NCI-H82 treated with DMSO at 0.1 percent for 48 hours (cell line): ENCODE results near the gene ANXA2.
A peak's percentile ranks its signal among the peaks of the same experiment; 100 is the strongest.

Source experiments
- DNase-seq: peaks from one replicate; lab custom pipeline; 2025; ENCODE audit not compliant: unreplicated experiment; lab: John Stamatoyannopoulos, UW

Gene ANXA2

DNA sequence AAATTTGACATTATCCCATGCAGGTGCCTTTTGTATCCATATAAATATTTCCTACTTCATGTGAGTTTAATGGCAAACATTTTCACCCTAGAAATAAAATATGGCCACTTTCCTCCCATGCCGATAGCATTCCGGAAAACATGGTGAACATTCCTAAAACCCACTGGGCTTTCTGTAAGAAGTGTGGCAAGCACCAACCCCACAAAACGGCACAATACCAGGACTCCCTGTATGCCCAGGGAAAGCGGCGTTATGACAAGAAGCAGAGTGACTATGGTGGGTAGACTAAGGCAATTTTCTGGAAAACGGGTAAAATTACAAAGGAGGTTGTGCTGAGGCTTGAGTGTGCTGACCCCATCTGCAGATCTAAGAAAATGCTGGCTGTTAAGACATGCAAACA is 7.6 kb downstream of the ANXA2 start:
- DNase-seq: no peak

DNA sequence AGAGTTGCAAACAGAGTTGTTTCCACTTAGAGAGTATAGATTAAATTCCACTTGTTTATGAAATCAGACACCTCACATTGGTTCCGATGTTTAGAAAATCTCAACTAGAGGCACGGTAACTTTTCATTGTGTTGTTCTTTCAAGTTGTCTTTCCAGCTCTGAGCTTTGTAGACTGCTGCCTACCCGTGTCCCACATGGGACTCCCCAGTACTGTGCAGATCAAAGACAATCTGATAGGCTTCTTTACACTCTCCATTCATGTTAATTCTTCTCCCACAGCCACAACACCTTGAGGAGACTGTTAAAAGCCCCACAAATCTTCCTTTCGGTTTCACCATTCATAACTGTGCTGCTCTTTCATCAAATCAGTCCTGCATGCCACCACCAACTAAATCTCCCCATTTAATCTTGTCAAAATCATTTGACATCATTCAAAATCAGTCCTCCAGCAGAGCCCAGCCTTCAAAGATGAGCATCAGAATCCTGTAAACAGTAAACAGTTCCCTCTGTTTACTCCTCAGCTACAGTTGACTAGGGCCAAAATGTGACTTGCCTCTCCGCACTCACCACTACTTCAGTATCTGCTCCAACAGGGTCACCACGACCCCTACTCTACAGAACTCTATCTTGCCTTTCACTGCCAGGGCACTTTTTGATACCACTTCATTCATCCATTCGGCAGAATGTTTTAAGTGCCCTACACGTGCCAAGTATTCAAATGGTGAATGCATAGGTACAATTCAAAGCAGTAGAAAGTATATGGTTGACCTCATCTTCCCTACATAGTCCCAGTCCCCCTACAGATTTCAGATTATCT is 8.3 kb downstream of the ANXA2 start:
- DNase-seq: no peak

DNA sequence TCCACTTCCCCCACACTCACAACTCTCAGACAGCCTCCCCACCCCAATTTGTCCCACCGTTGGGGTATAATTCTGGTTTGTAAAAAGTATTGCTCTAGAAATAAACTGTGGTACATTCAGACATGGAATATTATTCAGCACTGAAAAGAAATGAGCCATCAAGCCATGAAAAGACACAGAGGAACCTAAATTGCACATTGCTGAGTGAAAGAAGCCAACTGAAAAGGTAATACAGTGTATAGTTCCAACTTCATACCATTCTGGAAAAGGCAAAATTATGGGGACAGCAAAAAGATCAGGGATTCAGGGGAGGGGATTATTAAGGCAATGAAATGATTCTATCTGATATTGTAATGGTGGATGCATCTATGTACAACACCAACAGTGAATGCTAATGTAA is 10.5 kb downstream of the ANXA2 start:
- no peak for DNase-seq

DNA sequence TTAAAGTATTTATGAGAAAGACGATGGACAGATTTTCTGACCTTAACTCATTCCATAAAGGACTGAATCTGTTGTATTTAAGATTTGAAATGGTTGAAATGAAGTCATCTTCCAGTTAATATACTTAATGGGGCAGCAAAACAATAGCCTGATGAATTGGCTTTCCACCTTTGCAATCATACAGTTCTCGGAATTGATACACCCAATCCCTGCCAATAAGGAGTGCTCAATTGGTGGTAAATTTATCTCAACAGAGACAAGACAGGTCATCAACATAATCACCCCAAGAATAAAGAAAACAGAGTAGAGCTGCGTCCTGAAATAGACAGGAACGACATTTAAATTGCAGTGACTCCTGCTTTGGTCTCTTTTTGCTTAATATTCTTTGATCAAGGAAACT is 11.2 kb downstream of the ANXA2 start:
- no peak for DNase-seq

DNA sequence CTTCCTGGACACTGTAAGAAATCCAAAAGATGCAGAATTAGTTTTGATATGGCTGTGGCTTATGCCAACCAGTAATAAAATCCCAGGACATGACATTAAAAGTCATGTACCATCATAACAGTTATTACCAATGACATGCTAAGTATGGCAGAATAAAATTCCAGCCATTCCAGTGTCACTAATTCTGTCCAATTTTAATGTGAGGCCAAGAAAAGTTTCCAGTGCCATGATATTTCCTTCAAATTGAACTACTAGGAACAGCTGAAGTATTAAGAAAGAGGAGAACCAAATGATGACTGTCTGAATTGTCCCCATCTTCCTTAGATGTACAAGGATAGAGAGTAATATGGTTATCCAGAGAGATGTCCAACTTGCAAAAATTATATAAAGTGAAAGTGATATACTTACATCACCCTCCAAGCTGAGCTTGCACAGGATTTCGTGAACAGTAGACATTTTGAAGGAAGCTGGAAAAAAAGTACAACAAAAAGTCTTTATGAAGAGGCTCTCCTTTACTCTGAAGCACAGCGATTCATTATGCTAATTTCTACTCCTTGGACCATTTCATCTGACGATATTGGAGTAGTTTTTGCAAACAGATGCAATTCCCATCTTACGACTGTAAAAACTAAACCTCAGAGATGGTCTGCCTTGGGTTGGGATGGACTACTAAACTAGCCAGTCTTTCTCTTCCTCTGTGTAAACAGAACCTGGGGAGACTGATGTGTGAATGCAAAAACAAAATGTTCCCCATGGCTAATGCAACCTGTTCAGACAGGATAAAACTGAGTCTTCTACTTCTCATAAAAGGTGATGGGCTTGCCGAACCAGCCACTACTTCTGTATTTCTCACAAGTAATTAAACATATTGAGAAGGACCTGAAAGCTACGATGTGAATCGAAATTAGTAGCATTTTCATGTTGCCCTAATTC is 11.9 kb downstream of the ANXA2 start:
- DNase-seq: no peak

DNA sequence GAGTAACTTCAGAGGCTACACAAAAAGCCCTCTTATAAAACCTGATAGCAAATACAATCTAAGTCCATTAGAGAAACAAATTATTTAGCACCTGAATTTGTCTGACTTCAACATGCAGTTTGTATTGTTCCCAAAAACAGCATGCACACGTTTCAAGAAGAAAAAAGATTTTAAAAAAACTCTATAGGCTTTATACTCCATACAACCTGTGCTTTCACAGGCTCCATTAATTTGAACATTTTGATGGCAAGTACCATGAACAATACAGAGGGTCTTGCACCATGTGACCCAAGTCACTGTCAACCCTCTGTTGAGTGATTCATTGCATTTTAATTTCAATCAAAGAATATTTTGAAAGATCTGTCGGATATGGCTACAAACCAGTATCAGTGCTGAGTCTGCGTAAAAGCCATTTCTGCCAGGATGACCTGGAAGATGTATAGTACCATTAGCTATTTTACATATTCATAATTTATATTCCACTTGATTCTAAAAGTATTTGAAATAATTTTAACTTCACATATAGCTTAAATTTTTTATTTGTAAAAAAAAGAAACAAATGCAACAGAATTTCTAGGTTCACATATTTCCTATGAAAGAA is 13.2 kb downstream of the ANXA2 start:
- DNase-seq: no peak

DNA sequence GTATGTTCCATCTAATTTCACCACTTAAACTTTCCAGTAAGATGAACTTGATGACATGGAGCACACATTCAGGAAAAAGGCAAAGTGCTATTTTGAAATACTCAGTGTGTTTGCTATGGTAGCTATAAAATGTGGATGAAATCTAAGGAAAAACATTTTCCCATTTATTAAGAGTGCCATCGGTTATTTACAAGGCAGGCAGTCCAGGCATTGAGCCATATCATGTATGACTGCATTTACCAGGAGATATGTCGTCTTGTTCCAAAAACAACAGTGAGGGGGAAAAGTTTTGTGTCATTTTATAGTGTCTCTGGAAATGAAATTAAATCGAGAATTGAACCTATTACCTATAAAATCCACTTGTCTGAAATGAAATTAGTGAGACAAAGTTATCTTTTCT is 13.7 kb downstream of the ANXA2 start:
- no peak for DNase-seq

DNA sequence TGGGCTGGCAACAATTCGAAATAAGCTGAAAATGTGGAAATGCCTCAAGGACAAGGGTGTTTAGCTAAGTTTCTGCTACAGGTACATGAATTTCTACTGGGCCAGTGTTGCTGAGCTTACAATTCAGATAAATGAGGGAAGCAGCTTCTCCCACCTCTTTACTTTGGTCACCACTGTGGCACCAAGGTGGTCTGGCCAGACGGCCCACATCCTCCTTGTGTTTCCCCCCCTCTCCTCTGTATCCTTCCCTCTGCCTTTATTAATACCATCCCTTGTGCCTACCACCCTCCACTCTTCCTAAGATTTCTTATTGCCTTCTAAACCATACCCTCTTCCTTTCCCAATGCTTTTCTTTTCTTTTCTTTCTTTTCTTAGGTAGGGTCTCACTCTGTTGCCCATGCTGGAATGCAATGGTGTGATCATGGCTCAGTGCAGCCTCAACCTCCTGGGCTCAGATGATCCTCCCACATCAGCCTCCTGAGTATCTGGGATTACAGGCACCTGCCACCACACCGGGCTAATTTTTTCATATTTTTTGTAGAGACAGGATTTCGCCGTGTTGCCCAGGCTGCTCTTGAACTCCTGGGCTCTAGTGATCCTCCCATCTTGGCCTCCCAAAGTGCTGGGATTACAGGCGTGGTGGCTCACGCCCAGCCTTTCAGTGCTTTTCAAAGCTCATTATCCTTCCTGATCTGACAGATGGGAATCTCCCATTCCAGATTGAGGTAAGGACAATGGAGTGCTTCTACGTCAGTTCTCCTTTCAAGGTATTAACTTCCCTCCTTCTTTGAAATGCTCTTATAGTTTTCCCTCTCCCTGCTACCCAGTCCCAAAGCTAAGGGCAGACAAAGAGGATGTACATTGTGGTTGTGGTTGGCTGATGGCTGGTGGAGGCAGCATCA is 14.8 kb downstream of the ANXA2 start:
- DNase-seq: peak; percentile 69

DNA sequence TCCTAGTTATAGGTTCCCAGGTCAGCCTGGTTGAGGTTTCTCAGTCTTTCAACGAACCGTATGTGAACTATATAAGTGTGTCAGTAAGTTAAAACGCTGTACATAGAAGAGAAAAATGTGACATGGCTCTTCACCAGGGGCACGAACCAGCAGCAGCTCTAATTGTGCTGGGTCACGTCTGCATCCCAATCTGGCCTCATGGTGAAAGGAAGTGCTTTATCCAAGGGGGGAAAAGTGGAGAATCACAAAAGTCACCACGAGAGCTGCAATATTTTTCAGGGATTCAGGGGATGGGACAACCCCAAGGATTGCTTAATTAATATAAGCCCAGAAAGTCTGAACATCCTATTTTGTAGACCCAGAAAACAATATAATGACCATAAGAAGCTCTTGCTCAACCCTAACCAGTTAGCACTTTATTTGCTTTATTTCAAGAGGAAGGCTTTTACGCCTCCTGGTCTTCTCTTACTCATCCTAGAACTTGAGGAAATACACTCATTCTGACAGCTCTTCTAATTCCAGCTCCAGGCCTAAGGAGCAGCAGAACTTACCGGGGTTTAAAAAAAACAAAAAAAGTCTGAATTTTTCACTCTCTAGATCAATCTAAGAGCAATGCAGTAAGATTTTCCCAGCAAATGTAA is 16.5 kb downstream of the ANXA2 start:
- no peak for DNase-seq

DNA sequence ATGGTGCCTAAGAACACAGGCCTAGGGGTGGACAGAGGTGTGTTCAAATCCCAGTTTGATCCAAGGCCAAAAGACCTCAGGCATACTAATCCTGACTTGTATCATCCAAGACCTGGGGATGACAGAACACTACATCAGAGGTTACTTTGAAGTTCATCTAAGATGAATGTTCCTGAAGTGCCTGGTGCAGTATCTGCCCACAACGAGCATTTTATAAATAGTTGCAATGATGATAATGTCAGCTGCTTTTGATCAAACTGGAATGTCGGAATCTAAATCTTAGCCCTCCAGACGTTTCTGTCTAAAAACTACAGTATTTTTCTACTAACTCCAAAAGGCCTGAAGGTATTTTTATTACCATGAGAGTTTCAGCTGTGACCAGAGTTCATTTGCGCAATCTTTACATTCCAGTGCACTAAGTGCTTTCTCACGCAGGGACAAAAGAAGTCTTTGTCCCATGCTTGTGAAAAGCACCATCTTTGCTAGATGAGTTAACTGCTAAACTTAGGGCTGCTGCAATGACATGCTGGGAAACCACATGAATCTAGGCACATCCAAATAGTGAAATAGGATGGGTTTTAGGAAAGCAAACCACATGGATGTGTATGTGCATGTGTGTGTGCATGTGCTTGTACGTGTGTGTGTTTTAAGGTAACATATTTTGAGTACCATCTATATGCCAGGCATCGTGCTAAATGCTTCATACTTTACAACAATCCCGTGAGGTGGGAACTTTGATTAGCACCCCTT is 18.1 kb downstream of the ANXA2 start:
- no peak for DNase-seq

DNA sequence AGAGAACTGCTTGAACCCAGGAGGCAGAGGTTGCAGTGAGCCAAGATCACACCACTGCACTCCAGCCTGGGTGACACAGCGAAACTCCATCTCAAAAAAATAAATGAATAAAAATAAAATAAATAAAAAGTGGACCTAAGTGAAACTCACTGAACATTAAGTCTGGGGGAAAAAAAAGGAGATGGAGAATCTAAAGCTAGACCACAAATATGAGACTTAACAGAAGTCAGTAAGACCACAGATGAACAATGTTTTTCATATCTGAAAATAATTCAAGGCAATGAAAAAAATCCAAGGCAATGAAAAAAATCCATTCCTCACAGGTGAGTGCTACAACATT is 18.6 kb downstream of the ANXA2 start:
- no peak for DNase-seq

DNA sequence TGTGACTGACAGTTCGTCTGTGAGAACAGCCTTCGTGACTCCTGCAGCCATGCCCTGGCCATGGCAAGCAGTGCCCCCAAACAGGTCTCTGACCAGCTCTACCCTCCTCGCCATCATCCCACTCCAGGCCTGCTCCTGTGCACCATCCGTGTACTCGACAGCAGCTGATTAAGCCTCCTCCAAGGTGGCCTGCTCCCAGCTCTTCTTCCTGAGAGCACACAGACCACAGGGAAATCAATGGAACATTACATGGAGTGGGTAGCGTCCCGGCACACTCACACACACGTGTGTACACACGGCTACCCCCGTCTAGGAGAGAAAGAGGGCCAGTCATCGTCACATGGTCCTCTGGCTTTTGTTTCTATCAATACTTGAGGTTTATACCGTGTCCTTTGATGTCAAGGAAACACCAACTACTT is 21.1 kb downstream of the ANXA2 start:
- DNase-seq: no peak

DNA sequence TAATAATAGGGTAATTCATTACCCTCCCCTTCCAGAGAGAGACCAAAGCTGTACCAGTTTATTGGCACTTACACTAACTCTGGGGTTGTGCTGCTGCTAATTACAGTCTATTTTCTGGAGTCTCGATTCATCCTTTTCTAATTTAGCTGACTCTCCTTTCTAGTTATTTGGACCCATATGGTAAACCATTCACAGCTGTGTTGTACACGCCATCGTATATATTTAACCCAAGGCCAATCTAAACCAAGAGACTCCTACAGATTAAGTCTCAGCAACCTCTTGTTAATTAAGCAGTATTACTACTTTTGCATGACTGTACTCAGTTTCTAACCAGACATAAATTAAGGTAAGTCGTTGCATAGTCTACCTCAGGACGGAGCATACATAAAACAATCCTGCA is 22.5 kb downstream of the ANXA2 start:
- no peak for DNase-seq

DNA sequence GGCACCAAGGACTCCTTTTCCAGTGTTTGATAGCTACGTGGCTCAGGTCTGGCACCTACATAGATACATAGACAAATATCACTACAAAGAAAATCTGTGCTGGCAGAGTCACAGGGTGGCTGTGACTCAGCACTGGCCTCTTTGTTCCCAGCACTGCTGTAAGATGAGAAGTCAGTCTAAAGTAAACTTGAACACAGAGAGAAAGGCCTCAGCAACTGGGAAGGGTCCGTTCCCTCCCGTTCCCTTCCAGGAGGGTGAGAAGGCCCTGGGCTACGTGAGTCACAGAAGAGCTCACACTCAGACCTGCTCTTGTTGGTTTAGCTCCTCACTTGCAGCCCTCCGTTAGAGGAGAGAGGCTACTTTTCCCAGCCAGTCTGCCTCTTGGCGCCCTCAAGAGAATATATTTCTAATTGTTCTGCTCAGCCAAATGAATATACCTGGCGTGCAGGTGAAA is 23.1 kb downstream of the ANXA2 start:
- no peak for DNase-seq

DNA sequence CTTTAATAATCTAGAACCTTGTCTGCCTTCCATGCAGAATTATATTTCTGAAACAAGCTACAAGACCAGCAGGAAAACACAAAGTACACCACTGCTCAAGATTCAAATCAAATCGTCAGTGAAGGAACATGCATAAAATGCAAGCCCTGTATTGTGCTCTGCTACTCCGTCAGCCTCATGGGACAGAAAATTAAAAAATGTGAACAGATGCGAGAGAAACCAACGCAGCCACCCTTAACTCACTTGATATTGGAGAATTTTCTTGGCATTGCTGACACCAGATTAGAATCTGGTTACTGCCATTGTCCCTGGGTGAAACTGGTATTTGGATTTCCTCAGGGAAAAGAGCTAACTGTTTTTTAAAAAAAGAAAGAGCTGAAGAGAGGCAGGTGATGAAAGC is 23.6 kb downstream of the ANXA2 start:
- DNase-seq: no peak

DNA sequence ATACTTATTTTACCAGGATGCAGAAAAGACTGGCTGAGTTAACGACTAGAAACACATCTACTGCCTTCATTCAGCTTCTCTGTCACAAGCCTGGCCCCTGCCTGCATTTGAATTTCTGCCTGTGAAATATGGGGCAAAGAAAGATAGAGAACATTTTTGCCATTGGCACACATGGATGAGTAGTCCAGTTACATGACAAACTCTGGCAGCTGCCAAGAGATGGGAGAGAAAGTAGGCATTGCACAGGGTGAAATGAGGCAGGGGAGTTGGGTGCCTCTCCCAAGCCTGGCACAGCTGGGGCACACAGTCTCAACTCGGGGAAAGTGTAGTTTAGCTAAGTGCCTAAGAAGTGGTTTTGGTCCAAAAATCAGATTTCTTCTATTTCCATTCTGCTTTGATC is 24.0 kb downstream of the ANXA2 start:
- DNase-seq: no peak

DNA sequence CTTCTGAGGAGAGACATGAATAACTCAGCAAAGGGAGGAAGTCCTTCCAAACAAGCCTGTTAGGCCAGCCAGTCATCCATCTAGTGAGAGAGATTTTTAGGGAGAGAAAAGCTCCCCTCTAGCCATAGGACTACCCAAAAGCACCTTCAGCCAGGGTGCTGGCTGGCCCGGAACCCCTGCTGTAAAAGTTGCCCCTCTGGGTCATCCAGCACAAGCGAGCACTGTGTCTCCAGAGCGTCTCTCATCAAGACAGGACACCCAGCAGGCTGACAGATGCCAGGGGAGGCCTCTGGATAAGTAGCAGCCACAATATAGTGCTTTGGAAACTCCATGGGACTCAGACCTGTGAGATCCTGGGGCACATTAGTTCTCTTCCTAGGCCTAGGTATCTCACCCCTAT is 24.5 kb downstream of the ANXA2 start:
- no peak for DNase-seq

DNA sequence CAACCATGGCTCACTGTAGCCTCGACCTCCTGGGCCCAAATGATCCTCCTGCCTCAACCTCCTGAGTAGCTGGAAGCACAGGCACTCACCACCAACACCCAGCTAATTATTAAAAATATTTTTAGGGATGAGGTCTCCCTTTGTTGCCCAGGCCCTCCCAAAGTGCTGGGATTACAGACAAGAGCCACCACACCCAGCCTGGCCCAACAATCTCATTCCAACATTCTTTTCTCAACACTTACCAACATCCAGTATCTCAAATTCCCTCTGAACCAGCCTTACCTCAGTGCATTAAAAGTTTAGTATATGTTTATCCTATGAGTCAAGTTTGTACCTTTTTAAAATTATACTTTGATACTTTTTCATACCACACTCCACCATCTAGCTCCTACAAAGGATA is 25.0 kb downstream of the ANXA2 start:
- DNase-seq: no peak

DNA sequence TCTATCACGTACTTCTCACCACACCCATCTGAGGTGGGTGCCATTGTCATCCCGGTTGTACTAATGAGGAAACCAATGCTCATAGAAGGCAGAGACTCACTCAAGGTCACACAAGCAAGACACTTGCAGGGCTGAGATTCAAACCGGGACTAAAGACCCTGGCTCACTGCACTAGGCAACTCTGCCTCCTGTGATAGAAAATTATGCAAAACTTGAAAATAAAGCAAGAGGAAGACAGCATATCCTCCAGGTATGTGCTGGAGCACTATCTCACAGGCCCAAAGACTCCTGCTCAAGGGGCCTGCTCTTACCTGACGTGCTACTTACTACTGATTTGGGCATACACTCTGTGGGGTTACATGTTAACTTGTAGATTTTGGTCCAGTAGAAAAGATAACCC is 25.6 kb downstream of the ANXA2 start:
- no peak for DNase-seq
